Measurements from ENCODE around the gene ZFAND3. TPM values are rescaled to one million over a fixed set of nuclear protein-coding genes. Genes with fewer than 3 reads are reported as not detected.

Gene ZFAND3
- total RNA-seq, 1 donor from 2014 or later, result 83.5 TPM

GRCh38 chr6:37856285-37856684 lies 36.8 kb downstream of the ZFAND3 start:
- ATAC-seq (no peak), DNase-seq (no peak)
- intact Hi-C loops (cut with micrococcal nuclease), result no loop called here

GRCh38 chr6:37858363-37858762 lies 38.8 kb downstream of the ZFAND3 start:
- DNase-seq, result no peak
- intact Hi-C loops (cut with micrococcal nuclease), result no loop called here

GRCh38 chr6:37860226-37860839 lies 40.8 kb downstream of the ZFAND3 start:
- intact Hi-C loops (cut with micrococcal nuclease), result no loop called here
- ATAC-seq, result no peak
- DNase-seq, result no peak

More at GRCh38 chr6:37858363-37858762, 38.8 kb downstream of the ZFAND3 start:
- ATAC-seq, result no peak

- DNase-seq, result no peak
- intact Hi-C loops (cut with micrococcal nuclease), result no loop called here
- no peak for ATAC-seq
Observed at GRCh38 chr6:37861452-37861851, 41.9 kb downstream of the ZFAND3 start.

- intact Hi-C loops (cut with micrococcal nuclease), result no loop called here
- DNase-seq, result no peak
- no peak for ATAC-seq
Observed at GRCh38 chr6:37862430-37862829, 42.9 kb downstream of the ZFAND3 start.

- DNase-seq, result no peak
- intact Hi-C loops (cut with micrococcal nuclease), result no loop called here
- ATAC-seq, result no peak
Observed at GRCh38 chr6:37862992-37863391, 43.5 kb downstream of the ZFAND3 start.

GRCh38 chr6:37864250-37864649 lies 44.7 kb downstream of the ZFAND3 start:
- intact Hi-C loops (cut with micrococcal nuclease), result no loop called here

GRCh38 chr6:37865504-37865903 lies 46.0 kb downstream of the ZFAND3 start:
- intact Hi-C loops (cut with micrococcal nuclease), result no loop called here
- DNase-seq, result no peak
- ATAC-seq, result no peak

More at GRCh38 chr6:37864250-37864649, 44.7 kb downstream of the ZFAND3 start:
- DNase-seq, result no peak
- ATAC-seq, result no peak

- DNase-seq, result no peak
- intact Hi-C loops (cut with micrococcal nuclease), result no loop called here
- ATAC-seq, result no peak
Observed at GRCh38 chr6:37866590-37867507, 47.3 kb downstream of the ZFAND3 start.

- intact Hi-C loops (cut with micrococcal nuclease), result no loop called here
- ATAC-seq (no peak), DNase-seq (no peak)
Observed at GRCh38 chr6:37867756-37868446, 48.4 kb downstream of the ZFAND3 start.

GRCh38 chr6:37868447-37868825 lies 48.9 kb downstream of the ZFAND3 start:
- intact Hi-C loops (cut with micrococcal nuclease), result no loop called here
- ATAC-seq (no peak), DNase-seq (no peak)

- intact Hi-C loops (cut with micrococcal nuclease), result no loop called here
- ATAC-seq, result no peak
- no peak for DNase-seq
Observed at GRCh38 chr6:37871616-37872372, 52.3 kb downstream of the ZFAND3 start.

GRCh38 chr6:37872373-37872745 lies 52.8 kb downstream of the ZFAND3 start:
- DNase-seq, result no peak

GRCh38 chr6:37874726-37875125 lies 55.2 kb downstream of the ZFAND3 start:
- DNase-seq (no peak), ATAC-seq (no peak)
- intact Hi-C loops (cut with micrococcal nuclease), result no loop called here

More at GRCh38 chr6:37872373-37872745, 52.8 kb downstream of the ZFAND3 start:
- no peak for ATAC-seq
- intact Hi-C loops (cut with micrococcal nuclease), result no loop called here

- DNase-seq, result no peak
- ATAC-seq, result no peak
- intact Hi-C loops (cut with micrococcal nuclease), result no loop called here
Observed at GRCh38 chr6:37875561-37876309, 56.2 kb downstream of the ZFAND3 start.

GRCh38 chr6:37876843-37877242 lies 57.3 kb downstream of the ZFAND3 start:
- ATAC-seq (no peak), DNase-seq (no peak)
- intact Hi-C loops (cut with micrococcal nuclease), result no loop called here

- intact Hi-C loops (cut with micrococcal nuclease), result no loop called here
- ATAC-seq (peak; percentile 29), DNase-seq (no peak)
Observed at GRCh38 chr6:37877373-37878149, 58.0 kb downstream of the ZFAND3 start.

- DNase-seq, result no peak
- intact Hi-C loops (cut with micrococcal nuclease), result no loop called here
- ATAC-seq, result peak; percentile 46
Observed at GRCh38 chr6:37878150-37878710, 58.7 kb downstream of the ZFAND3 start.

Data from left ventricle myocardium superior (tissue), 1 donor.